Natural killer cell (primary cell): ENCODE data around the gene ATP13A3. TPM values are rescaled to one million over a fixed set of nuclear protein-coding genes. Genes with fewer than 3 reads are reported as not detected.

Experiments
- ATAC-seq, 3 donors: fragments of 150-1000 bp in 2 of 3; fragments of 200-7000 bp in 1 of 3; cut with Tn5 transposase; 1 replicate in 1 of 3; 2 replicates in 2 of 3; pipeline ENCODE4 v1.10.0; 2021; ENCODE audit warnings: mild to moderate bottlenecking in 2 of 3, moderate library complexity in 2 of 3
- DNase-seq, 2 donors: peaks; one replicate each; pipeline versions ENCODE4 v3.0.0 to v3.0.0-alpha.2; 2013 to 2021; ENCODE audit warnings: mixed read lengths in 1 of 2
- H3K27ac ChIP-seq: one replicate; pipeline ENCODE4 v1.5.1; 2013; ENCODE audit warnings: mild to moderate bottlenecking, low read length
- H3K27me3 ChIP-seq: one replicate; pipeline ENCODE4 v1.6.1; 2013; ENCODE audit warnings: low read length; ENCODE audit not compliant: control insufficient read depth, insufficient read depth
- H3K36me3 ChIP-seq: one replicate; pipeline ENCODE4 v1.6.1; 2013; ENCODE audit warnings: low read length; ENCODE audit not compliant: control insufficient read depth, insufficient read depth
- H3K4me1 ChIP-seq: one replicate; pipeline ENCODE4 v1.6.1; 2013; ENCODE audit warnings: low read length; ENCODE audit not compliant: control insufficient read depth, insufficient read depth
- H3K4me3 ChIP-seq: one replicate; pipeline ENCODE4 v1.5.1; 2013; ENCODE audit warnings: low read length
- H3K9me3 ChIP-seq: one replicate; pipeline ENCODE4 v1.6.1; 2013; ENCODE audit warnings: low read length; ENCODE audit not compliant: control insufficient read depth, insufficient read depth
- H3K27ac Mint-ChIP-seq, 2 donors: one replicate each; pipeline ENCODE4 v1.8.0; 2022; ENCODE audit warnings: mild to moderate bottlenecking in 2 of 2, mixed read lengths in 2 of 2, moderate library complexity in 1 of 2
- H3K27me3 Mint-ChIP-seq, 2 donors: one replicate each; pipeline ENCODE4 v1.8.0; 2022; ENCODE audit warnings: low read depth in 2 of 2, mixed read lengths in 2 of 2
- H3K36me3 Mint-ChIP-seq: one replicate; pipeline ENCODE4 v1.8.0; 2022; ENCODE audit warnings: mixed read lengths
- H3K4me1 Mint-ChIP-seq, 2 donors: one replicate each; pipeline ENCODE4 v1.8.0; 2022; ENCODE audit warnings: mixed read lengths in 2 of 2
- H3K4me3 Mint-ChIP-seq: one replicate; pipeline ENCODE4 v1.8.0; 2022; ENCODE audit warnings: mild to moderate bottlenecking, moderate library complexity, mixed read lengths
- H3K9me3 Mint-ChIP-seq, 2 donors: one replicate each; pipeline ENCODE4 v1.8.0; 2022; ENCODE audit warnings: mixed read lengths in 2 of 2
- WGBS: methylation state at CpG from one replicate; pipeline ENCODE4 v1.1.7; 2013; ENCODE audit warnings: missing lambda C conversion rate; ENCODE audit not compliant: insufficient coverage; 5-methylcytosine and 5-hydroxymethylcytosine counted together
- intact Hi-C: fragments of 100-400 bp; cut with micrococcal nuclease; formaldehyde crosslinking; loops from one replicate; pipeline ENCODE4 v1.14.2; 2022
- total RNA-seq, 4 donors: library from RNA; stranded (reverse); fragments of 120-200 nt in 1 of 4; gene quantifications; one replicate each; pipeline versions ENCODE4 v1.2.3 to v1.2.4, GENCODE V29; 2013 to 2022
- TF ChIP-seq, protein P1 (sequence below): fragments of 200-600 bp; IDR thresholded peaks from one replicate; pipeline ENCODE4 v1.8.0; 2022; ENCODE audit warnings: antibody characterized with exemption

Gene ATP13A3
- total RNA-seq, 3 donors from 2014 or later (not counting 1 experiment from before 2014, with no cell fraction given) = 62.9 to 79.2 (median 64.2) TPM

GRCh38 chr3:194475138-194475932 lies 11.5 kb downstream of the ATP13A3 start:
- peaks cover 5% of the 10 kb centered on the region for H3K36me3 ChIP-seq
- Mint-ChIP-seq H3K27me3 (no peaks in the 10 kb centered on the region), H3K9me3 (no peaks in the 10 kb centered on the region), H3K4me3 (no peak overlapping the region), H3K4me1 (peaks cover 10 to 11% of the 10 kb centered on the region in 2 donors), H3K27ac (no peak overlapping the region), H3K36me3 (no peaks in the 10 kb centered on the region)
- ATAC-seq = no peak
- no peak for DNase-seq
- no peaks in the 10 kb centered on the region for H3K27me3 ChIP-seq
- H3K4me1 ChIP-seq = no peaks in the 10 kb centered on the region
- no peaks in the 10 kb centered on the region for H3K9me3 ChIP-seq
- 89% methylated on average over 2 of the region's 4 CpGs for WGBS
- intact Hi-C loops = no loop called here
- no peak overlapping the region for H3K27ac ChIP-seq
- TF ChIP-seq, protein P1, sequence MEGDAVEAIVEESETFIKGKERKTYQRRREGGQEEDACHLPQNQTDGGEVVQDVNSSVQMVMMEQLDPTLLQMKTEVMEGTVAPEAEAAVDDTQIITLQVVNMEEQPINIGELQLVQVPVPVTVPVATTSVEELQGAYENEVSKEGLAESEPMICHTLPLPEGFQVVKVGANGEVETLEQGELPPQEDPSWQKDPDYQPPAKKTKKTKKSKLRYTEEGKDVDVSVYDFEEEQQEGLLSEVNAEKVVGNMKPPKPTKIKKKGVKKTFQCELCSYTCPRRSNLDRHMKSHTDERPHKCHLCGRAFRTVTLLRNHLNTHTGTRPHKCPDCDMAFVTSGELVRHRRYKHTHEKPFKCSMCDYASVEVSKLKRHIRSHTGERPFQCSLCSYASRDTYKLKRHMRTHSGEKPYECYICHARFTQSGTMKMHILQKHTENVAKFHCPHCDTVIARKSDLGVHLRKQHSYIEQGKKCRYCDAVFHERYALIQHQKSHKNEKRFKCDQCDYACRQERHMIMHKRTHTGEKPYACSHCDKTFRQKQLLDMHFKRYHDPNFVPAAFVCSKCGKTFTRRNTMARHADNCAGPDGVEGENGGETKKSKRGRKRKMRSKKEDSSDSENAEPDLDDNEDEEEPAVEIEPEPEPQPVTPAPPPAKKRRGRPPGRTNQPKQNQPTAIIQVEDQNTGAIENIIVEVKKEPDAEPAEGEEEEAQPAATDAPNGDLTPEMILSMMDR = no peak
- H3K4me3 ChIP-seq = no peak overlapping the region

- no peaks in the 10 kb centered on the region for H3K27me3 ChIP-seq
- intact Hi-C loops = no loop called here
- TF ChIP-seq, protein P1 = no peak
- Mint-ChIP-seq H3K4me3 (no peak overlapping the region), H3K36me3 (no peaks in the 10 kb centered on the region), H3K27me3 (no peaks in the 10 kb centered on the region), H3K27ac (peak overlapping the region in 1 of 2 donors; percentile 7), H3K4me1 (peaks cover 6 to 11% of the 10 kb centered on the region in 2 donors), H3K9me3 (no peaks in the 10 kb centered on the region)
- DNase-seq (no peak), ATAC-seq (no peak)
- peaks cover 5% of the 10 kb centered on the region for H3K36me3 ChIP-seq
- no peaks in the 10 kb centered on the region for H3K4me1 ChIP-seq
- no peak overlapping the region for H3K4me3 ChIP-seq
- H3K27ac ChIP-seq = no peak overlapping the region
- 91% methylated on average over 6 of the region's 7 CpGs for WGBS
- no peaks in the 10 kb centered on the region for H3K9me3 ChIP-seq
Observed at GRCh38 chr3:194474675-194475074, 12.1 kb downstream of the ATP13A3 start.

- H3K9me3 Mint-ChIP-seq = no peaks in the 10 kb centered on the region
- H3K36me3 Mint-ChIP-seq = no peaks in the 10 kb centered on the region
- WGBS = 72% methylated on average over 4 of the region's 4 CpGs
- DNase-seq = peak in 1 of 2 donors; percentile 76
- H3K27ac ChIP-seq = no peak overlapping the region
- H3K9me3 ChIP-seq = no peaks in the 10 kb centered on the region
- H3K27me3 ChIP-seq = no peaks in the 10 kb centered on the region
- peaks cover 6 to 11% of the 10 kb centered on the region in 2 donors for H3K4me1 Mint-ChIP-seq
- peak; percentile 84 to 96 (median 93) for ATAC-seq
- TF ChIP-seq, protein P1 = peak; percentile 95
- H3K4me1 ChIP-seq = no peaks in the 10 kb centered on the region
- H3K36me3 ChIP-seq = no peaks in the 10 kb centered on the region
- intact Hi-C loops = loop anchor here (1.0 kb wide), 4 partner anchors 15 to 122 kb away; partner anchors contain the start of gene ATP13A3
- H3K4me3 Mint-ChIP-seq = no peak overlapping the region
- no peaks in the 10 kb centered on the region for H3K27me3 Mint-ChIP-seq
- H3K4me3 ChIP-seq = no peak overlapping the region
- H3K27ac Mint-ChIP-seq = no peak overlapping the region
Observed at GRCh38 chr3:194472290-194472920, 14.4 kb downstream of the ATP13A3 start.
